ENCODE measurements around the gene SLC8A1. TPM values are rescaled to one million over a fixed set of nuclear protein-coding genes. Genes with fewer than 3 reads are reported as not detected.
A peak's percentile ranks its signal among the peaks of the same experiment; 100 is the strongest.

The SLC8A1 gene
- total and polyA plus RNA-seq, 7 donors, result 0.20 to 4.9 (median 2.3) TPM

- Histone ChIP-seq H3K9me3 (no peaks in the 10 kb centered on the region), H3K27ac (no peak overlapping the region), H3K4me3 (peak overlapping the region; percentile 64), H3K36me3 (ENCODE audit: insufficient read depth in 1 of 2, low read depth in 1 of 2) (no peaks in the 10 kb centered on the region), H3K4me1 (peaks cover 3% of the 10 kb centered on the region), H3K27me3 (ENCODE audit: insufficient read depth in 3 of 3, low read length in 2 of 3) (peaks cover 0 to 34% (median 0%) of the 10 kb centered on the region in 3 donors)
- ATAC-seq (no peak), DNase-seq (no peak)
- intact Hi-C loops (cut with DNase I), result no loop called here
- TF ChIP-seq CTCF (IDR thresholded peaks at IDR 0.05), result no peak
- WGBS, 3 donors, result 91 to 93% (median 93%) methylated on average over 8 of the region's 8 CpGs
Observed at GRCh38 chr2:40452786-40453185, 896 bp upstream of the SLC8A1 start.

GRCh38 chr2:40450796-40451430 is 977 bp downstream of the SLC8A1 start:
- Histone ChIP-seq H3K27me3 (ENCODE audit: insufficient read depth in 3 of 3, low read length in 2 of 3) (peaks cover 0 to 34% (median 1%) of the 10 kb centered on the region in 3 donors), H3K4me1 (no peaks in the 10 kb centered on the region), H3K4me3 (peak overlapping the region; percentile 64), H3K27ac (peak overlapping the region; percentile 10), H3K36me3 (ENCODE audit: insufficient read depth in 1 of 2, low read depth in 1 of 2) (no peaks in the 10 kb centered on the region), H3K9me3 (no peaks in the 10 kb centered on the region)
- ATAC-seq, result peak in 3 of 4 donors; percentile 36 to 58 (median 50)
- DNase-seq, result peak in 1 of 2 donors; percentile 47
- 5 to 7% (median 5%) methylated on average over 18 of the region's 18 CpGs for WGBS, 3 donors
- intact Hi-C loops (cut with DNase I), result no loop called here
- no peak for TF ChIP-seq CTCF (IDR thresholded peaks at IDR 0.05)

DNA sequence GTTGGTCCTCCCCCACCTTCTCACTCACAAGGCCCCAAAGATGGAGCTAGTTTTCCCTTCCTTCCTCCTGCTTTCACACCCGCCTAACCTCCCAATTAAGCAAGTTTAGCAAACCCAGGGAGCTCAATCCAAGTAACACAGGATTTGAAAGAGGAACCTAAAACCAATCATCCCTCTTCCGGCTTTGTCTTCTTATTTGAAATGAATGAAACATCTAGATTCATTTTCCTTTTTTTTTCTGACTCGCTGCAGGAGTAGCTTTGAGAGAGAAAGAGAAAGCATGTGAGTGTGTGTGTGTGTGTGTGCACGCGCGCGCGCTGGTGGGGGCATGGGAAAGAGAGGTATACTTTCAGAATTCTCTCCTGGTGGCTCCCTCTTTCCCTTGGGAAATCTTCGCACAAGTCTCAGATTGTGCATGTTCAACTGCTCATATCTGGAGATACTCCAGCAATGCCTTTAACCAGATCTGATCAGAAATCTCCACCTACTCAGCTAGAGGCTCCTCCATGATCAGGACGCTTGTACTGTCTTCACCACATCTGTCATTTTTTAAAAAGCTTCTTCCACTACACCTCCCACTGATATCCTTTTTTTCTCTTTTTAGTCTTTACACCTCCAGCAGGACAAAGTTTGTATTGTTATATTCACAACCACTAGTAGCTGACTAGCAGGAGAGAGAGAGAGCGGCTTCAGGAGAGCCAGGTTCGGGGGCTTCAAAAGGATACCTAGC is 1.7 kb downstream of the SLC8A1 start:
- Histone ChIP-seq H3K27ac (peak overlapping the region; percentile 10), H3K4me3 (peak overlapping the region; percentile 64), H3K4me1 (no peaks in the 10 kb centered on the region), H3K27me3 (ENCODE audit: insufficient read depth in 3 of 3, low read length in 2 of 3) (peaks cover 0 to 34% (median 1%) of the 10 kb centered on the region in 3 donors), H3K9me3 (no peaks in the 10 kb centered on the region), H3K36me3 (ENCODE audit: insufficient read depth in 1 of 2, low read depth in 1 of 2) (no peaks in the 10 kb centered on the region)
- 63 to 73% (median 65%) methylated on average over 12 of the region's 12 CpGs for WGBS, 3 donors
- peak in 1 of 4 donors; percentile 7 for ATAC-seq
- TF ChIP-seq CTCF (IDR thresholded peaks at IDR 0.05), result no peak
- DNase-seq, result no peak
- intact Hi-C loops (cut with DNase I), result no loop called here

GRCh38 chr2:40448476-40449079 is 3.3 kb downstream of the SLC8A1 start:
- Histone ChIP-seq H3K36me3 (ENCODE audit: insufficient read depth in 1 of 2, low read depth in 1 of 2) (no peaks in the 10 kb centered on the region), H3K9me3 (no peaks in the 10 kb centered on the region), H3K4me1 (no peaks in the 10 kb centered on the region), H3K27ac (no peak overlapping the region), H3K27me3 (ENCODE audit: insufficient read depth in 3 of 3, low read length in 2 of 3) (peaks cover 0 to 34% (median 1%) of the 10 kb centered on the region in 3 donors), H3K4me3 (no peak overlapping the region)
- peak; percentile 40 for TF ChIP-seq CTCF (IDR thresholded peaks at IDR 0.05)
- ATAC-seq, result no peak
- no peak for DNase-seq
- intact Hi-C loops (cut with DNase I), result loop anchor here in 1 of 2 donors (5.0 to 10.0 kb wide), 2 partner anchors 104 to 204 kb away; no protein-coding TSS in a partner anchor
- WGBS, 3 donors, result 48 to 59% (median 54%) methylated on average over 3 of the region's 3 CpGs

Measured in psoas muscle (tissue), 8 donors.